GM12892 (cell line): Measurements from ENCODE around the gene RAB4B.
"Not testable (repeated sequence)": the region's sequence is repeated elsewhere in the genome, so short reads cannot be mapped to it uniquely, and the experiment has no call there.

Experiments used
- DNase-seq: peaks from one replicate; pipeline ENCODE4 v3.0.0; 2011; ENCODE audit not compliant: insufficient read length
- FAIRE-seq: peaks from 2 replicates; lab custom pipeline; 2011; peaks lifted over from hg19 to GRCh38; lab: Jason Lieb, UNC
- POLR2A ChIP-seq: IDR thresholded peaks from 2 replicates; pipeline ENCODE4 v1.6.1; 2011; ENCODE audit warnings: low read depth, low read length, control low read depth
- POLR2AphosphoS5 ChIP-seq: IDR thresholded peaks from 2 replicates; pipeline ENCODE4 v1.6.1; 2011; ENCODE audit warnings: low read depth, low read length, control low read depth
- TAF1 ChIP-seq: IDR thresholded peaks from 2 replicates; pipeline ENCODE4 v1.6.1; 2011; ENCODE audit warnings: low read depth, mild to moderate bottlenecking, control low read depth, low read length, borderline replicate concordance

RAB4B gene

DNA sequence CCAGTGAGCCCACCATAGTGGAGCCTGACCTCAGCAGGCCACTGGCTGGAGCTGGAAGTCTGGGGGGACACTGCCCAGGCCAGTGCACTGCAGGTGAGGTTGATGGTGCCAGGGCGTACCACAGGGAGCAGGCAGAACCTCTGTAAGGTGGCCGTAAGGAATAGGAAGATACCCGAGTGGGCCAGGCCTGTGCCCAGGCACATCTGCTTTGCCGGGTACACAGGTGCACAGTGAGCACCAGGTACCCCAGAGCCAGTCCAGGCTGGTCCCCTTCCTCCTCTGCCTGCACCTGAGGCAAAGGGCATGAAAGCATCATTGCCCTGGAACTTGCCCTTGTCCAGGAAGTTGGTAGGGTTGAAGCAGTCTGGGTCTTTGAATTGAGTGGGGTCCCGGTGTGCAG is 30.4 kb downstream of the RAB4B start:
- FAIRE-seq (no peak), DNase-seq (no peak)
- TF ChIP-seq TAF1 (no peak), POLR2A (no peak; the same call in 1 of the 2 replicates), POLR2AphosphoS5 (peak; percentile 45; the same call in 1 of the 2 replicates)

DNA sequence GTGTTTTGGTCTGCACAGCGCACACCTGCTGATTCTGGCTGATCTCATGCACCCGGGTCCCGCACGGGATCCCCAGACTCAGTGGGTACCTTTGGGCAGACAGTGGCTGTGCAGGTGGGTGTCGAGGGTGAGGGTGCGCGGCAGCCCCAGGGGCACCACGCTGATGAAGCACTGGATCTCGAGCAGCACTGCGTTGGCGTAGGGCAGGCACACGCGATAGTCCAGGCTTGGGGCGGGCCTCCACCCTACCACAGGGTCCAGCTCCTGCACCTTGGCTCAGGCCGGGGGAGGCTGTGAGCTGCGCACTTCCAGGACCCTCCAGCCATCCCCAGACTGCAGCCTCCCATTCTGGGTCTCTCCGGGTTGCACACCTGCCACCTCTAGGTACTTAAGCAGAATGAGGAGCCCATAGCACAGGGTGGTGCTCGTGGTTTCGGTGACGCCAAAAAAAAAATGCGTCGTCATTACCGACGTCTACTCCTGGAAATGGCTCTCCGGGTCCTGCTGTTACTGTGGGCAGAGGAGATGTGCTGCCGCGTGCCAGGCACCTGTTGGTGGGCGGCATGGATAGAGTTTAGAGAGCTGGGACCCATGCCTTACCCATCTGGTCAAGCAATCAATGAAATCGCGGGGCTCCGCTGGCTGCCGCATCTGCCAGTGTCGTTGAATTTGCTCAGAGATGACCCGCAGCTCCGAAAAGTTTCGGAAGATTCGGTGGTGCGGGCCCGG is 31.5 kb downstream of the RAB4B start:
- TF ChIP-seq POLR2AphosphoS5 (peak; percentile 59; the same call in 1 of the 2 replicates), TAF1 (no peak), POLR2A (peak; percentile 61; the same call in 1 of the 2 replicates)
- DNase-seq: no peak
- no peak for FAIRE-seq

DNA sequence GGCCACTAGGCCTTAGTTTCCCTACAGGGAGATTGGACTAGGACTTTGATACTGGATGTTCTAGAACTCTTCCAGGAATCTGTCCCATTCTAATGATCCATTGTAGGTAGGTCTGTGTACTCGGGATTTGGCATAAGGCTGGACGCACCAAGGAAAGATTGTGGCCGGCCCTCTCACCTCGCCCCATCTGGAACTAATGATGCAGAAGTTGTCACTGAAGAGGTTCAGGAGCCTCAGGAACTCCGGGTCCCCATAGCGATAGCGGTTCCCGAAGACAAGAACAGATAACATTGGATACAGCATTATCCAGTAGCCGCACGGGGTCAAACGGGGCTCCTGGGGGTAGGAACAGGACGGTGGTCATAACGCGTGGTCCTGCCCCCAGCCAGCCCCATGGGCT is 32.1 kb downstream of the RAB4B start:
- DNase-seq: no peak
- peak; percentile 54 for FAIRE-seq
- TF ChIP-seq POLR2AphosphoS5 (no peak), TAF1 (no peak), POLR2A (no peak)

DNA sequence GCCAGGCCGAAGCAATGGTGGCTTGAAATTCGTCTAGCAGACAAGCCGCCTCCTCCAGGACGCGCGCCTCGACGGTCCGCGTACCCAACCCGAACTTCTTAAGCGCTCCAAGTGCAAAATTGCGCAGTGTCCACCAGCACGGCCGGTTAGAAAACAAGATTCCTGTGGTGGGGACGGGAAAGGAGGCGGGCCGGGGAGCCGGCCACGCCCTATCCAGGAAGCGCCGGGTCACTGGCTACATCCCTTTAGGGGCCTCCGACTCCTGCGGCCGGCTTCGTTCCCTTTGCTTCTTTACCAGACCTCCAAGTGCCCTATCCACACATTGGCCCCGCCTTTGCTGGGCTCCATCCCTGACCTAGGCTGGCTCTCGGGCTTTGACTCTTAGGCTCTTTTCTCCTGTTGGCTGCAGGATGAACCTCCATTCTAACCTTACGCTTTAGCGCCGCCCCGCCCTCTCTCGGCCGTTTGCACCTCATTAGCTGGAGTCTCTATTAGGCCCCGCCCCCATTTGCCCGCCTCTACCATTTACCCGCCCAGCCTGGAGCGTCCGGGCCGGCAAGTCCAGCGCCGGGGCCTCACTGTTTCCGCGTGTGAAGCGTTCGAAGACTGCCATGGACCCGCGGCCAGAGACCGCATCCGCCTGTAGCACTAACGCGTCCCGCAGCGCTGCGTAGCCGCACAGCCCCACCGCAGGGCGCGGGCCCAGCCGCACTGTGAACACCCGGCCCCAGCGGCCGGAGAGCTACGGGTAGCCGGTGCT is 32.8 kb downstream of the RAB4B start:
- DNase-seq: not testable (repeated sequence)
- peak; percentile 77 for FAIRE-seq

DNA sequence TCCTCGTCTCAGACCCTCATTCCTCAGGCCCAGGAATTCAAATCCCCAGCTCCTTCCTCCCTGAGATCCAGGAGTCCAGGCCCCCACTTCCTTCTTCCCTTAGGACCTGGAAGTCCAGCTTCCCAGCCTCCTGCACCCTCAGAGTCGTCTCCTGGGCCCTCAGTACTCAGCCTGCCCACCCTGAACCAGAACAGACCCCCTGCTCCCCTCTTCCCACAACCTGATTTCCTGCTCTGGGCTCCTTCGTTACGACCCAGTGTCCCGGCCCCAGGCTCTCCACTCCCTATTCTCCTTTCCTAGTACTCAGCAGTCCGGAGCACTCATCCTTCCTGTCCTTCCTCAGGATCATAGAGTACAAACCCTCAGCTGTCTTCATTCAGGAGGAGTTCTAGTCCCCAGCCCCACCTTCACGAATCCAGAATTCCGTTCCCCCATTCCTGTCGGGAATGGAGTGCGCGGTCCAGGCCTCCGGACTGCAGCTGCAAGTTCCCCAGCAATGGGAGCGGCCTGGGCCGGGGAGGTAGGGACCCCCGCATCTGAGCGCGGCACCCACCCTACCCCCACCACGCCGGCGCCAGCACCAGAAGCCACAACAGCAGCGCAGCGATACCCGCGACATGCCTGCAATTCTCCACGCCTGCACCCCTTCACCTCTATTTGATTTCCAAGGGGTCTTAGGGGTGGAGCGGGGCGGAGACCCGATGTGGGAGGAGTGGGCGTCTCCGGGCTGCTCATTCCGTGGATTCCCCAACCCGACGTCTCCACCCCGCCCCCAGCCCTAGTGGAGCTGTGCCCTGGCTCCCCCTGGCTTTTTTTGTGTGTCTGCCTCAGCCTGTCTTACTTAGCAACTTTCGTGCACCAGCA is 33.7 kb downstream of the RAB4B start:
- DNase-seq (no peak), FAIRE-seq (no peak)
- TF ChIP-seq POLR2A: no peak
- no peak for TF ChIP-seq POLR2AphosphoS5
- TF ChIP-seq TAF1: no peak

DNA sequence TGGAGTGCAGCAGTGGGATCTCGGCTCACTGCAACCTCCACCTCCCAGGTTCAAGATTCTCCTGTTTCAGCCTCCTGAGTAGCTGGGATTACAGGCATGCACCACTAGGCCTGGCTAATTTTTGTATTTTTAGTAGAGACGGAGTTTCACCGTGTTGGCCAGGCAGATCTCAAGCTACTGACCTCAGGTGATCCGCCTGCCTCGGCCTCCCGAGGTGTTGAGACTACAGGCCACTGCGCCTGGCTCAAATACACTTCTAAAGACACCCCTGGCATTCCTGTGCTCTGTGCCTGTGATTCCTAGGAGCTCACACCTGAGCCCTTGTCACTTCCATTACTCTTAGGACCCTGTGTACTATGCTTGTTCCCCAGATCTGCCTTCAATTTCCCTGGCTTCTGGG is 34.5 kb downstream of the RAB4B start:
- not testable (repeated sequence) for FAIRE-seq, DNase-seq

DNA sequence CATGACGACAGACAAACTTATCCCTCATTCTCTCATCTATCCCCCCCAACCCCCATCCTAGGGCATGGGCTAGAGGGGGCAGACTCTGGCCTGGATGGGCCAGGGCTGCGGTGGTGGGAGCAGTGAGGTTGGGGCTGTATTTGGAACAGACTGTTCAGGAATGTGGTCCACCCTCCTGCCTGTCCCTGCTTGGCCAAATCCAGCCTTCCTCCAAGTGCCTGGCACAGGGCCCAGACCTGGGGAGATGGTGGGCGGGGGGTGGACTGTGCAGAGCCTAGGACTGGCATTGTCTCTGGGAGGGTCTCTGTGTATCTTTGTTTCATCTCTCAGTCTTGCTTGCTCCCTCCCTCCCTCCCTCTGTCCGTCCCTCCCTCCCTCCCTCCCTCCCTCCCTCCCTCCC is 35.1 kb downstream of the RAB4B start:
- FAIRE-seq: no peak
- TF ChIP-seq POLR2AphosphoS5: no peak
- no peak for TF ChIP-seq POLR2A
- no peak for TF ChIP-seq TAF1
- no peak for DNase-seq

DNA sequence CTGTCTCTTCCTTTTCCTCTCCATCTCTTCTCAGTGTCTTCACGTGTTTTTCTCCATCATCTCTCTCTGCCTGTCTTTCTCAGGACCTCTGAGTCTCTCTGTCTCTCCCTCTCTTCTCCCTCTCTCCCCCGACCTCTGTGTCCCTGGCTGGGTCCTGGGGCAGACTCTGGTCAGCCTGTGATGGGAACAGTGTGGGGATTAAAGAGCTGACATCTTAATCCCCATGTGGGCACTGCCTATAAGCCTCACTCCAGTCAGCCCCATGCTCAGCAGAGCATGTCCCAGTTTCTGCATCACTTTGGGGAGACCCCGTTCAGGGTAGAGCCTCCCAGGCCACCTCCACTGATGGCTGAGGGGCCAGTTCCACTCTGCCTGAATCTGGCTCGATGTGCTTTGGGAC is 37.2 kb downstream of the RAB4B start:
- TF ChIP-seq POLR2AphosphoS5: no peak
- no peak for TF ChIP-seq POLR2A
- no peak for TF ChIP-seq TAF1
- no peak for FAIRE-seq
- no peak for DNase-seq

DNA sequence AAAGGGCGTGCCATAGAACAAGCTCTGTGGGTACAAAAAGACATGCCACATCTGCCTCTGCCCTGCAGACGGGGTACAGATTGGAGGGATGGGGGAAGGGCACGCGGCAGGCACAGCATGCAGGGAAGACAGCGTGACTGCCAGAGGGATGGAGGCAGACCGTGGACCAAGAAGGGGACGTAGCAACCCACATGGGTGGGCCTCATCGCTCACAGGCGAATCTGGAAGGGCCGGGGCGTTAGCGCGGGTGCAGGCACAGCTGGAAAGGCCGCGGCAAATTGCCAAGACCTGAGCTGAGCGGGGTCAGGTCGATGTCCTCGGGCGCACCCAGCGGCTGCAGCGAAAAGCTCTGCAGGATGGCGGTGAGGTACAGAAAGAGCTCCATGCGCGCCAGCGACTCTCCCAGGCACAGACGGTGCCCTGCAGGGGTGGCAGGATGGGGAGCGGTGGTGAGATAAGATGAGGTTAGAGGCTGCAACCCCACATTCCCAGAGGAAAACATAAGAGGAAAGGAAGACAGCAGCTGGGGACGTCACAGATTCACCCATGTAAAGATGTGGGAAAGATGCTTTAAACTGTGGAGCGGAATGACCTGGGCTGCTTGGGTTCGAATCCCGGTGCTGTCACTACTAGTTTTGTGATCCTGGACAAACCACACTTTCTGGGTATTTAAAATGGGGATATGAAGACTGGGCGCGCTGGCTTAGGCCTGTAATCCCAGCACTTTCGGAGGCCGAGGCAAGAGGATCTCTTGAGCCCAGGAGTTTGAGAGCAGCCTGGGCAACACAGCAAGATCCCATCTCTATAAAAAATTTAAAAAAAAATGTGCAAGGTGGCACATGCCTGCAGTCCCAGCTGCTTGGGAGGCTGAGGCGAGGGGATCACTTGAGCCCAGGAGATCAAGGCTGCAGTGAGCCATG is 40.7 kb downstream of the RAB4B start:
- peak; percentile 88 for FAIRE-seq

DNA sequence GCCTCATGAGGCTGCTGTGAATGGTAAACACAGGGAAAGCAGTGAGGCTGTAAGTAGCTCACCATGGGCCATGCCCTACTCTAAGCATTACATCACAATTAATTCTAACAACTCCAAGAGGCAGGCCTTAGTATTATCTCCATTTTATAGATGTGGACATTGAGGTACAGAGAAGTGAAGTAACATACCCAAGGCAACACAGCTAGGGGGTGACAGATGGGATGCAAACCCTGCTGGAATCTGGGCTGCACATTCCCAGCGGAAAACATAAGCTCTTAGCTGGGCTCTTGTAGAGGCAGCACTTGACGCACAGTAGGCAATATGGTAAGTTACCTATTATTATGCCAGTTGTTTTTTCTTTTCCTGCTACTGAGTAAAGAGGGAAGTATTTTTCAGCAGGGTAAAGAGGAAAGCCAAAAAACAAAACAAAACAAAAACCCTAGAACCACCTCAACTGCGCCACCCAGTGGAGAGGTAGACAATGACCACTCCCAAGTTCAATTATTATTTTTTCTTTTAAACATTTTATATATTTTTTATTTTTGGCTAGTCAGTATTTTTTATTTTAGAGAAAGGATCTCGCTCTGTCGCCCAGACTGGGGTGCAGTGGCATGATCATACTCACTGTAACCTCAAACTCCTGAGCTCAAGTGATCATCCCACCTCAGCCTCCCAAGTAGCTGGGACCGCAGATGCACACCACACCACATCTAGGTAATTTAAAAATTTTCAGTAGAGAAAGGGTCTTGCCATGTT is 41.6 kb downstream of the RAB4B start:
- not testable (repeated sequence) for FAIRE-seq, DNase-seq

More for the DNA sequence above, 40.7 kb downstream of the RAB4B start:
- DNase-seq: not testable (repeated sequence)
